ENCODE data around the gene DMBT1. TPM values are rescaled to one million over a fixed set of nuclear protein-coding genes. Genes with fewer than 3 reads are reported as not detected.
A peak's percentile ranks its signal among the peaks of the same experiment; 100 is the strongest.
"Not testable (repeated sequence)": the region's sequence is repeated elsewhere in the genome, so short reads cannot be mapped to it uniquely, and the experiment has no call there.

Gene DMBT1
- total and polyA plus RNA-seq, 5 donors from 2014 or later: not detected

DNA sequence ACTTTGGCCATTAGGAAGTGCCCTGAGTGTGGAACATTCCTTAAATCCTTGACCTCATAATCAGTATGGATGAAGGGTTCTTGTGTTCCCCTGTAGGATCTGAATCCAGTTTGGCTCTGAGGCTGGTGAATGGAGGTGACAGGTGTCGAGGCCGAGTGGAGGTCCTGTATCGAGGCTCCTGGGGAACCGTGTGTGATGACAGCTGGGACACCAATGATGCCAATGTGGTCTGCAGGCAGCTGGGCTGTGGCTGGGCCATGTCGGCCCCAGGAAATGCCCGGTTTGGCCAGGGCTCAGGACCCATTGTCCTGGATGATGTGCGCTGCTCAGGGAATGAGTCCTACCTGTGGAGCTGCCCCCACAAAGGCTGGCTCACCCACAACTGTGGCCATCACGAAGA, 60.4 kb downstream of the DMBT1 start:
- H3K4me1 Mint-ChIP-seq; DNase-seq; H3K27me3 ChIP-seq (ENCODE audit: control insufficient read depth, insufficient read depth, low read length); H3K27ac ChIP-seq (ENCODE audit: insufficient read depth, low read length, poor library complexity, severe bottlenecking); H3K36me3 Mint-ChIP-seq; H3K4me1 ChIP-seq (ENCODE audit: control insufficient read depth, insufficient read depth, low read length, poor library complexity, severe bottlenecking); H3K4me3 ChIP-seq (ENCODE audit: low read depth, low read length); H3K9me3 Mint-ChIP-seq; H3K4me3 Mint-ChIP-seq; H3K27ac Mint-ChIP-seq; H3K9me3 ChIP-seq (ENCODE audit: control insufficient read depth in 2 of 2, low read length in 2 of 2); H3K36me3 ChIP-seq (ENCODE audit: control insufficient read depth, insufficient read depth, low read length); ATAC-seq (ENCODE audit: low read depth in 2 of 2): not testable (repeated sequence)
- peaks cover 27% of the 10 kb centered on the region for H3K27me3 Mint-ChIP-seq

DNA sequence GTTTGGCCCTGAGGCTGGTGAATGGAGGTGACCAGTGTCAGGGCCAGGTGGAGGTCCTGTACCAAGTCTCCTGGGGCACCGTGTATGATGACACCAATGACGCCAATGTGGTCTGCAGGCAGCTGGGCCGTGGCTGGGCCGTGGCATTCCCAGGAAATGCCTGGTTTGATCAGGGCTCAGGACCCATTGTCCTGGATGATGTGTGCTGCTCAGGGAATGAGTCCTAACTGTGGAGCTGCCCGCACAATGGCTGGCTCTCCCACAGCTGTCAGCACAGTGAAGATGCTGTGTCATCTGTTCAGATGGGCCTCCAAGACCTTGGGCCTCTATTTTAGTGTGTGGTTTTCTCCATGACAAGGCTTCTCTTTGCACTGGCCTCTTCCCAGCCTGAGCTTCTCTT, 64.0 kb downstream of the DMBT1 start:
- H3K4me3 ChIP-seq (ENCODE audit: low read depth, low read length): no peak overlapping the region
- no peaks in the 10 kb centered on the region for H3K36me3 ChIP-seq (ENCODE audit: control insufficient read depth, insufficient read depth, low read length)
- Mint-ChIP-seq H3K27ac (no peak overlapping the region), H3K36me3 (no peaks in the 10 kb centered on the region), H3K9me3 (peaks cover 0 to 2% (median 0%) of the 10 kb centered on the region in 7 donors), H3K4me1 (no peaks in the 10 kb centered on the region), H3K27me3 (peaks cover 28% of the 10 kb centered on the region), H3K4me3 (no peak overlapping the region)
- ATAC-seq (ENCODE audit: low read depth in 2 of 2) (no peak), DNase-seq (no peak)
- no peaks in the 10 kb centered on the region for H3K4me1 ChIP-seq (ENCODE audit: control insufficient read depth, insufficient read depth, low read length, poor library complexity, severe bottlenecking)
- no peaks in the 10 kb centered on the region for H3K9me3 ChIP-seq (ENCODE audit: control insufficient read depth in 2 of 2, low read length in 2 of 2)
- no peaks in the 10 kb centered on the region for H3K27me3 ChIP-seq (ENCODE audit: control insufficient read depth, insufficient read depth, low read length)
- no peak overlapping the region for H3K27ac ChIP-seq (ENCODE audit: insufficient read depth, low read length, poor library complexity, severe bottlenecking)

DNA sequence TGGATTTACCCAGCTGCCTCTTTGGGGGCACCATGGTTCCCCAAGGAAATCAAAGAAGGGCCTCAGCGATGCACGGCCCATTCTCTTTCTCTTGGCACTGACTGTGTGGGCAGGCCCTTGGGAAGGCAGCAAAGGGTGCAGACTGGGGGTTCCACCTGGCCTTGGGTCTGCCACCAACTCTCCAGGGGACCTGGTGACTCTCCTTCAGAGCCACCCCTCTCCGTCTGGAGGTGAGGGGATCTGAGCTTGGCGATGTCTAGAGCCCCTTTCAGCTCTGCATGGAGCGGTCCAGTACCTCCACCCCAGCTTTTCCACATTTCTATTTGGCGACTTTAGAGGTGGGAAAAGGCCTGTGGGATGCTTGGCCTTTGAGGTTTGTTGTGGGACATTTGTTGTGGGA, 70.0 kb downstream of the DMBT1 start:
- H3K36me3 ChIP-seq (ENCODE audit: control insufficient read depth, insufficient read depth, low read length): no peaks in the 10 kb centered on the region
- no peaks in the 10 kb centered on the region for H3K4me1 Mint-ChIP-seq
- no peaks in the 10 kb centered on the region for H3K36me3 Mint-ChIP-seq
- H3K27ac Mint-ChIP-seq: no peak overlapping the region
- no peaks in the 10 kb centered on the region for H3K9me3 ChIP-seq (ENCODE audit: control insufficient read depth in 2 of 2, low read length in 2 of 2)
- peaks cover 15% of the 10 kb centered on the region for H3K27me3 Mint-ChIP-seq
- DNase-seq (no peak), ATAC-seq (ENCODE audit: low read depth in 2 of 2) (no peak)
- no peak overlapping the region for H3K4me3 Mint-ChIP-seq
- H3K4me1 ChIP-seq (ENCODE audit: control insufficient read depth, insufficient read depth, low read length, poor library complexity, severe bottlenecking): no peaks in the 10 kb centered on the region
- H3K4me3 ChIP-seq (ENCODE audit: low read depth, low read length): no peak overlapping the region
- H3K27me3 ChIP-seq (ENCODE audit: control insufficient read depth, insufficient read depth, low read length): no peaks in the 10 kb centered on the region
- H3K9me3 Mint-ChIP-seq: no peaks in the 10 kb centered on the region
- no peak overlapping the region for H3K27ac ChIP-seq (ENCODE audit: insufficient read depth, low read length, poor library complexity, severe bottlenecking)

DNA sequence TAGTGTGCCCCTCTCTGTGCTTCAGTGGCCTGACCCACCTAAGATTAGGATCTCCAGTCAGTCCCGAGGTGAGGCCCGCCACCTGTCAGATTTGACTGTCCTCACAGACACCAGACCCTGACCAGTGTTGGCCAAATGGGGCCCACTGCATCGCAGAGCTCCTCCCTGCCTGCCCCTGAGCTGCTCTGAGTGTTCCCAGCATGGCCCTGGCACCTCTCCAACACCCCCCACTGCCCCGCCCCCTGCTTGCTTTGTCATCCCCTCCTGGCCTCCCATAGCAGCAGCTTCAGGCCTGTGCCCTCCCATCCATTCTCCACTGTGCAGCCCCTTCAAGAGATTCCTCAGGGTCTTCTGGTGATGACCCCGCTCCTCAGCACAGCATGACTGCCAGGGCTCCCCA, 71.5 kb downstream of the DMBT1 start:
- Mint-ChIP-seq H3K36me3 (no peaks in the 10 kb centered on the region), H3K27me3 (peaks cover 5% of the 10 kb centered on the region), H3K9me3 (no peaks in the 10 kb centered on the region), H3K4me3 (no peak overlapping the region), H3K4me1 (no peaks in the 10 kb centered on the region), H3K27ac (no peak overlapping the region)
- ATAC-seq (ENCODE audit: low read depth in 2 of 2) (no peak), DNase-seq (no peak)
- no peak overlapping the region for H3K4me3 ChIP-seq (ENCODE audit: low read depth, low read length)
- H3K27me3 ChIP-seq (ENCODE audit: control insufficient read depth, insufficient read depth, low read length): no peaks in the 10 kb centered on the region
- H3K27ac ChIP-seq (ENCODE audit: insufficient read depth, low read length, poor library complexity, severe bottlenecking): no peak overlapping the region
- H3K36me3 ChIP-seq (ENCODE audit: control insufficient read depth, insufficient read depth, low read length): no peaks in the 10 kb centered on the region
- H3K9me3 ChIP-seq (ENCODE audit: control insufficient read depth in 2 of 2, low read length in 2 of 2): no peaks in the 10 kb centered on the region
- H3K4me1 ChIP-seq (ENCODE audit: control insufficient read depth, insufficient read depth, low read length, poor library complexity, severe bottlenecking): no peaks in the 10 kb centered on the region

- H3K27ac ChIP-seq (ENCODE audit: insufficient read depth, low read length, poor library complexity, severe bottlenecking): no peak overlapping the region
- DNase-seq (no peak), ATAC-seq (ENCODE audit: low read depth in 2 of 2) (no peak)
- no peaks in the 10 kb centered on the region for H3K9me3 ChIP-seq (ENCODE audit: control insufficient read depth in 2 of 2, low read length in 2 of 2)
- no peaks in the 10 kb centered on the region for H3K36me3 ChIP-seq (ENCODE audit: control insufficient read depth, insufficient read depth, low read length)
- Mint-ChIP-seq H3K4me1 (no peaks in the 10 kb centered on the region), H3K27me3 (peaks cover 4% of the 10 kb centered on the region), H3K36me3 (no peaks in the 10 kb centered on the region), H3K27ac (no peak overlapping the region), H3K4me3 (peak overlapping the region in 1 of 4 donors; percentile 38), H3K9me3 (no peaks in the 10 kb centered on the region)
- no peaks in the 10 kb centered on the region for H3K27me3 ChIP-seq (ENCODE audit: control insufficient read depth, insufficient read depth, low read length)
- no peak overlapping the region for H3K4me3 ChIP-seq (ENCODE audit: low read depth, low read length)
- H3K4me1 ChIP-seq (ENCODE audit: control insufficient read depth, insufficient read depth, low read length, poor library complexity, severe bottlenecking): no peaks in the 10 kb centered on the region
Measured at GRCh38 chr10:122632576-122632975, 72.0 kb downstream of the DMBT1 start.

DNA sequence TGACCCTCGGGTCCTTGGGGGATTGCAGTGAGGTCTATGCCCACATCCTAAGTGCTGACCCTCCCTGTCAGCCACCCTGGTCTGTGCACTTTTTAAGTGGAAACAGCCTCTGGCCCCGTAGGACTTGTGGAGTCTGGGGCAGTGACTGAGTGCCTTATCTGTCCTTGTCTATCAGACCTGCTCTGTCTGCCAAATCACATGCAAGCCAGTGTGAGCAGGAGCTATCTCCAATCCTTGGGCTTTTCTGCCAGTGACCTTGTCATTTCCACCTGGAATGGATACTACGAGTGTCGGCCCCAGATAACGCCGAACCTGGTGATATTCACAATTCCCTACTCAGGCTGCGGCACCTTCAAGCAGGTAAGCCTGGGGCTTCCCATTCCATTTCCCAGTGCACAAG, 76.4 kb downstream of the DMBT1 start:
- peaks cover 0 to 3% (median 0%) of the 10 kb centered on the region in 7 donors for H3K9me3 Mint-ChIP-seq
- no peak for DNase-seq
- no peak for ATAC-seq (ENCODE audit: low read depth in 2 of 2)
- H3K27me3 Mint-ChIP-seq: no peaks in the 10 kb centered on the region
- Histone ChIP-seq H3K4me1 (ENCODE audit: control insufficient read depth, insufficient read depth, low read length, poor library complexity, severe bottlenecking) (no peaks in the 10 kb centered on the region), H3K27me3 (ENCODE audit: control insufficient read depth, insufficient read depth, low read length) (no peaks in the 10 kb centered on the region), H3K27ac (ENCODE audit: insufficient read depth, low read length, poor library complexity, severe bottlenecking) (no peak overlapping the region), H3K9me3 (ENCODE audit: control insufficient read depth in 2 of 2, low read length in 2 of 2) (no peaks in the 10 kb centered on the region), H3K4me3 (ENCODE audit: low read depth, low read length) (no peak overlapping the region), H3K36me3 (ENCODE audit: control insufficient read depth, insufficient read depth, low read length) (no peaks in the 10 kb centered on the region)
- H3K36me3 Mint-ChIP-seq: no peaks in the 10 kb centered on the region
- H3K27ac Mint-ChIP-seq: no peak overlapping the region
- no peaks in the 10 kb centered on the region for H3K4me1 Mint-ChIP-seq
- H3K4me3 Mint-ChIP-seq: no peak overlapping the region

DNA sequence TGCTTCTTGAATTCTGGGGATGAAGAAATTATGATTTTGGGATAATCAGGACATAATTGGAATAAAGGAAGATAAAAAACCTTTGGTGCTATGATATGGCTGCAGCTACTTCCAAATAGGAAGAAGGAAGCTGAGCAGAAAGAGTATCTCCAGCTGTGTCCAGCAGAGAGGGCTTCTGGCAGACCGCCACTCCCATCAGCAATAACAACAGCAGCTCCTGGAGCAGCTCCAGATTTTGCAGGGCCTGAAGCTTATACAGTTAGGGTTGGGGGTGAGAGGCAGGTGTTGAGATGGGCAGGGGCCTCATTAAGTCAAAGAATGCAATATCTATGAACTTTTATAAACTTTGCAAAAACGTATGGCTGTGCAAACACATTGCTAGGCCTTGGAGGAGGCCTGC, 76.8 kb downstream of the DMBT1 start:
- Mint-ChIP-seq H3K27me3 (no peaks in the 10 kb centered on the region), H3K4me3 (no peak overlapping the region), H3K27ac (no peak overlapping the region), H3K9me3 (peaks cover 0 to 3% (median 0%) of the 10 kb centered on the region in 7 donors), H3K4me1 (no peaks in the 10 kb centered on the region), H3K36me3 (no peaks in the 10 kb centered on the region)
- H3K9me3 ChIP-seq (ENCODE audit: control insufficient read depth in 2 of 2, low read length in 2 of 2): no peaks in the 10 kb centered on the region
- no peak overlapping the region for H3K4me3 ChIP-seq (ENCODE audit: low read depth, low read length)
- no peak overlapping the region for H3K27ac ChIP-seq (ENCODE audit: insufficient read depth, low read length, poor library complexity, severe bottlenecking)
- H3K4me1 ChIP-seq (ENCODE audit: control insufficient read depth, insufficient read depth, low read length, poor library complexity, severe bottlenecking): no peaks in the 10 kb centered on the region
- ATAC-seq (ENCODE audit: low read depth in 2 of 2) (no peak), DNase-seq (no peak)
- no peaks in the 10 kb centered on the region for H3K36me3 ChIP-seq (ENCODE audit: control insufficient read depth, insufficient read depth, low read length)
- H3K27me3 ChIP-seq (ENCODE audit: control insufficient read depth, insufficient read depth, low read length): no peaks in the 10 kb centered on the region

- ATAC-seq (ENCODE audit: low read depth in 2 of 2) (no peak), DNase-seq (no peak)
- peaks cover 0 to 3% (median 0%) of the 10 kb centered on the region in 7 donors for H3K9me3 Mint-ChIP-seq
- Histone ChIP-seq H3K36me3 (ENCODE audit: control insufficient read depth, insufficient read depth, low read length) (no peaks in the 10 kb centered on the region), H3K9me3 (ENCODE audit: control insufficient read depth in 2 of 2, low read length in 2 of 2) (no peaks in the 10 kb centered on the region), H3K27me3 (ENCODE audit: control insufficient read depth, insufficient read depth, low read length) (no peaks in the 10 kb centered on the region), H3K27ac (ENCODE audit: insufficient read depth, low read length, poor library complexity, severe bottlenecking) (no peak overlapping the region), H3K4me1 (ENCODE audit: control insufficient read depth, insufficient read depth, low read length, poor library complexity, severe bottlenecking) (no peaks in the 10 kb centered on the region), H3K4me3 (ENCODE audit: low read depth, low read length) (no peak overlapping the region)
- H3K27ac Mint-ChIP-seq: no peak overlapping the region
- H3K4me3 Mint-ChIP-seq: no peak overlapping the region
- no peaks in the 10 kb centered on the region for H3K27me3 Mint-ChIP-seq
- H3K4me1 Mint-ChIP-seq: no peaks in the 10 kb centered on the region
- H3K36me3 Mint-ChIP-seq: no peaks in the 10 kb centered on the region
Measured at GRCh38 chr10:122638106-122638505, 77.6 kb downstream of the DMBT1 start.

Data from CD4-positive, CD25-positive, alpha-beta regulatory T cell (primary cell).